ENCODE results near the gene SEC14L1.
"Not testable (repeated sequence)": the region's sequence is repeated elsewhere in the genome, so short reads cannot be mapped to it uniquely, and the experiment has no call there.

Gene SEC14L1

GRCh38 chr17:77133087-77133638, 7.6 kb upstream of the SEC14L1 start:
- Histone ChIP-seq H3K4me1 (ENCODE audit: control insufficient read depth in 1 of 2, insufficient read depth in 2 of 2, low read length in 2 of 2) (no peaks in the 10 kb centered on the region), H4K8ac (ENCODE audit: low read depth, low read length) (no peak overlapping the region), H4K12ac (ENCODE audit: low read depth, low read length) (no peak overlapping the region), H2AK5ac (ENCODE audit: low read length) (no peak overlapping the region), H3K14ac (ENCODE audit: low read length) (no peak overlapping the region), H3K4me3 (ENCODE audit: low read depth, low read length) (no peak overlapping the region), H3K36me3 (ENCODE audit: control insufficient read depth in 1 of 2, insufficient read depth in 2 of 2, low read length in 2 of 2) (no peaks in the 10 kb centered on the region), H4K91ac (ENCODE audit: low read depth, low read length) (no peak overlapping the region), H3K79me2 (ENCODE audit: control insufficient read depth, insufficient read depth, low read length, poor library complexity) (no peaks in the 10 kb centered on the region), H2BK12ac (ENCODE audit: low read length) (no peak overlapping the region), H3K9ac (ENCODE audit: low read length) (no peak overlapping the region), H2BK120ac (ENCODE audit: insufficient read depth, low read length, poor library complexity) (no peak overlapping the region), H3K4me2 (ENCODE audit: low read length) (no peak overlapping the region), H3K4ac (ENCODE audit: low read depth, low read length) (no peak overlapping the region), H3K18ac (ENCODE audit: low read length) (no peak overlapping the region), H3K27ac (ENCODE audit: low read depth, low read length) (no peak overlapping the region), H3K23ac (ENCODE audit: low read length) (no peak overlapping the region), H3K27me3 (ENCODE audit: insufficient read depth, low read length) (no peaks in the 10 kb centered on the region), H2BK5ac (ENCODE audit: low read depth, low read length, poor library complexity) (no peak overlapping the region), H3K79me1 (ENCODE audit: low read length) (peaks cover 2% of the 10 kb centered on the region), H3K9me3 (ENCODE audit: insufficient read depth, low read depth, low read length) (peaks cover 7% of the 10 kb centered on the region), H2AFZ (ENCODE audit: insufficient read depth, low read length, poor library complexity) (no peak overlapping the region)
- no CpG with 5 or more reads among the region's 15 CpGs for whole genome bisulfite sequencing (ENCODE audit: extremely low coverage, insufficient coverage, insufficient read length)
- no peak for DNase-seq

- no peak overlapping the region for H3K4ac ChIP-seq (ENCODE audit: low read depth, low read length)
- peaks cover 7% of the 10 kb centered on the region for H3K79me2 ChIP-seq (ENCODE audit: control insufficient read depth, insufficient read depth, low read length, poor library complexity)
- H4K8ac ChIP-seq (ENCODE audit: low read depth, low read length): no peak overlapping the region
- no peak overlapping the region for H2BK12ac ChIP-seq (ENCODE audit: low read length)
- peaks cover 7% of the 10 kb centered on the region for H3K9me3 ChIP-seq (ENCODE audit: insufficient read depth, low read depth, low read length)
- no peak overlapping the region for H3K23ac ChIP-seq (ENCODE audit: low read length)
- no peak overlapping the region for H3K14ac ChIP-seq (ENCODE audit: low read length)
- no peak overlapping the region for H3K27ac ChIP-seq (ENCODE audit: low read depth, low read length)
- H4K91ac ChIP-seq (ENCODE audit: low read depth, low read length): no peak overlapping the region
- no peaks in the 10 kb centered on the region for H3K27me3 ChIP-seq (ENCODE audit: insufficient read depth, low read length)
- H3K4me1 ChIP-seq (ENCODE audit: control insufficient read depth in 1 of 2, insufficient read depth in 2 of 2, low read length in 2 of 2): peaks cover 5 to 6% of the 10 kb centered on the region in 2 experiments
- H3K9ac ChIP-seq (ENCODE audit: low read length): no peak overlapping the region
- peaks cover 10% of the 10 kb centered on the region for H3K79me1 ChIP-seq (ENCODE audit: low read length)
- H2AFZ ChIP-seq (ENCODE audit: insufficient read depth, low read length, poor library complexity): no peak overlapping the region
- no peak for DNase-seq
- no CpG with 5 or more reads among the region's 8 CpGs for WGBS (ENCODE audit: extremely low coverage, insufficient coverage, insufficient read length)
- H2AK5ac ChIP-seq (ENCODE audit: low read length): no peak overlapping the region
- no peak overlapping the region for H3K18ac ChIP-seq (ENCODE audit: low read length)
- no peak overlapping the region for H2BK5ac ChIP-seq (ENCODE audit: low read depth, low read length, poor library complexity)
- peak overlapping the region; percentile 56 for H3K4me3 ChIP-seq (ENCODE audit: low read depth, low read length)
- no peaks in the 10 kb centered on the region for H3K36me3 ChIP-seq (ENCODE audit: control insufficient read depth in 1 of 2, insufficient read depth in 2 of 2, low read length in 2 of 2)
- no peak overlapping the region for H3K4me2 ChIP-seq (ENCODE audit: low read length)
- no peak overlapping the region for H4K12ac ChIP-seq (ENCODE audit: low read depth, low read length)
- no peak overlapping the region for H2BK120ac ChIP-seq (ENCODE audit: insufficient read depth, low read length, poor library complexity)
These were observed 4.4 kb upstream of the SEC14L1 start for GRCh38 chr17:77136420-77136767.

- H3K27ac ChIP-seq (ENCODE audit: low read depth, low read length): no peak overlapping the region
- no peak overlapping the region for H3K14ac ChIP-seq (ENCODE audit: low read length)
- no peak overlapping the region for H4K8ac ChIP-seq (ENCODE audit: low read depth, low read length)
- H3K9me3 ChIP-seq (ENCODE audit: insufficient read depth, low read depth, low read length): peaks cover 7% of the 10 kb centered on the region
- no peak overlapping the region for H4K12ac ChIP-seq (ENCODE audit: low read depth, low read length)
- H3K4me2 ChIP-seq (ENCODE audit: low read length): no peak overlapping the region
- H3K4me1 ChIP-seq (ENCODE audit: control insufficient read depth in 1 of 2, insufficient read depth in 2 of 2, low read length in 2 of 2): peaks cover 5 to 10% of the 10 kb centered on the region in 2 experiments
- H3K36me3 ChIP-seq (ENCODE audit: control insufficient read depth in 1 of 2, insufficient read depth in 2 of 2, low read length in 2 of 2): no peaks in the 10 kb centered on the region
- H3K4me3 ChIP-seq (ENCODE audit: low read depth, low read length): no peak overlapping the region
- H3K4ac ChIP-seq (ENCODE audit: low read depth, low read length): no peak overlapping the region
- no peak overlapping the region for H2AK5ac ChIP-seq (ENCODE audit: low read length)
- H2AFZ ChIP-seq (ENCODE audit: insufficient read depth, low read length, poor library complexity): no peak overlapping the region
- peaks cover 8% of the 10 kb centered on the region for H3K79me2 ChIP-seq (ENCODE audit: control insufficient read depth, insufficient read depth, low read length, poor library complexity)
- no peaks in the 10 kb centered on the region for H3K27me3 ChIP-seq (ENCODE audit: insufficient read depth, low read length)
- DNase-seq: no peak
- H3K9ac ChIP-seq (ENCODE audit: low read length): no peak overlapping the region
- H2BK5ac ChIP-seq (ENCODE audit: low read depth, low read length, poor library complexity): no peak overlapping the region
- H4K91ac ChIP-seq (ENCODE audit: low read depth, low read length): no peak overlapping the region
- no peak overlapping the region for H2BK12ac ChIP-seq (ENCODE audit: low read length)
- no peak overlapping the region for H3K18ac ChIP-seq (ENCODE audit: low read length)
- WGBS (ENCODE audit: extremely low coverage, insufficient coverage, insufficient read length): no CpG with 5 or more reads among the region's 3 CpGs
- H3K23ac ChIP-seq (ENCODE audit: low read length): no peak overlapping the region
- peaks cover 11% of the 10 kb centered on the region for H3K79me1 ChIP-seq (ENCODE audit: low read length)
- H2BK120ac ChIP-seq (ENCODE audit: insufficient read depth, low read length, poor library complexity): no peak overlapping the region
These were observed 3.7 kb upstream of the SEC14L1 start for GRCh38 chr17:77137111-77137510.

- H4K12ac ChIP-seq (ENCODE audit: low read depth, low read length); H3K9me3 ChIP-seq (ENCODE audit: insufficient read depth, low read depth, low read length); H3K4me3 ChIP-seq (ENCODE audit: low read depth, low read length); H3K27ac ChIP-seq (ENCODE audit: low read depth, low read length); H2BK5ac ChIP-seq (ENCODE audit: low read depth, low read length, poor library complexity); H3K23ac ChIP-seq (ENCODE audit: low read length); H4K8ac ChIP-seq (ENCODE audit: low read depth, low read length); H3K4me1 ChIP-seq (ENCODE audit: control insufficient read depth in 1 of 2, insufficient read depth in 2 of 2, low read length in 2 of 2); H3K79me2 ChIP-seq (ENCODE audit: control insufficient read depth, insufficient read depth, low read length, poor library complexity); H3K4me2 ChIP-seq (ENCODE audit: low read length); H3K36me3 ChIP-seq (ENCODE audit: control insufficient read depth in 1 of 2, insufficient read depth in 2 of 2, low read length in 2 of 2); H3K9ac ChIP-seq (ENCODE audit: low read length); H4K91ac ChIP-seq (ENCODE audit: low read depth, low read length); H3K4ac ChIP-seq (ENCODE audit: low read depth, low read length); H3K18ac ChIP-seq (ENCODE audit: low read length); H2AFZ ChIP-seq (ENCODE audit: insufficient read depth, low read length, poor library complexity); DNase-seq; H2BK12ac ChIP-seq (ENCODE audit: low read length); H2BK120ac ChIP-seq (ENCODE audit: insufficient read depth, low read length, poor library complexity); H2AK5ac ChIP-seq (ENCODE audit: low read length); H3K14ac ChIP-seq (ENCODE audit: low read length); H3K27me3 ChIP-seq (ENCODE audit: insufficient read depth, low read length): not testable (repeated sequence)
- peaks cover 11% of the 10 kb centered on the region for H3K79me1 ChIP-seq (ENCODE audit: low read length)
- no CpG with 5 or more reads among the region's 3 CpGs for WGBS (ENCODE audit: extremely low coverage, insufficient coverage, insufficient read length)
These were observed 2.9 kb upstream of the SEC14L1 start for GRCh38 chr17:77137886-77138285.

Data from trophoblast cell (in vitro differentiated cells and primary cell).